ENCODE measurements around the gene SIDT1.

SIDT1 gene

DNA sequence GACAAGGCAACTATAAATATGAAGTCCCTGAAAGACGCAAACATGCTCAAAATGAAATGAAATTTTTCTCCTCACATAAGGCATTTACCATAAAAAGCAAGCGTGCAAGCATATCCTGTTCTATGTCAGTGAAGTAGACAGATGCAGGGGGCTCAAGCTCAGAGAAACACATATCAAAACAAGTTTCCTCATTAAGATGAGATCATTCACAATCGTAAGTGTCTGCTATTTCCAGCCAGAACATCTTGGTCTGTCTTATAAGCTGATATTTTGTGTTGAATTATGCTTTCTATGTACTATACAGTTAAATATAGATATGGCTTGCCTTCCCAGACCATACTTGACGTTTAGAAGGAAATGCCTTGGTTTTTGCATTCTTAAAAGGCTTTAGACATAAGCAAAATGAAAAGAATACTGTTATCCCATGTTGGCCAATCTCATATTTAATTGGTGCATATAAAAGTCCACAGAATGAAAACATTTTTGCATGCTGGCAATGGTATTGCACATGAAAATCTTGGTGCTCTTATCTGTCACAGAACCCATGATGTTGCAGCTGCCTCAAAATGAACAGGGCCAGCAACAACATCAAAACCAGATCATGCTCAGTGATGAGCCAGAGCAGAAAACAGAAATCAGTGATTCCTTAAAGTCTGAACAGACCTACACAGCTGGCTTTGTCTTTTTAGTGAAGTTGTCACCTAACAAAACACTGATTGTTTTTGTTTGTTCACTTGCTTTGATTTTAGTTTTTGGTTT lies 65.4 kb downstream of the SIDT1 start:
- peak; percentile 23 for DNase-seq (ENCODE audit: low spot score)

DNA sequence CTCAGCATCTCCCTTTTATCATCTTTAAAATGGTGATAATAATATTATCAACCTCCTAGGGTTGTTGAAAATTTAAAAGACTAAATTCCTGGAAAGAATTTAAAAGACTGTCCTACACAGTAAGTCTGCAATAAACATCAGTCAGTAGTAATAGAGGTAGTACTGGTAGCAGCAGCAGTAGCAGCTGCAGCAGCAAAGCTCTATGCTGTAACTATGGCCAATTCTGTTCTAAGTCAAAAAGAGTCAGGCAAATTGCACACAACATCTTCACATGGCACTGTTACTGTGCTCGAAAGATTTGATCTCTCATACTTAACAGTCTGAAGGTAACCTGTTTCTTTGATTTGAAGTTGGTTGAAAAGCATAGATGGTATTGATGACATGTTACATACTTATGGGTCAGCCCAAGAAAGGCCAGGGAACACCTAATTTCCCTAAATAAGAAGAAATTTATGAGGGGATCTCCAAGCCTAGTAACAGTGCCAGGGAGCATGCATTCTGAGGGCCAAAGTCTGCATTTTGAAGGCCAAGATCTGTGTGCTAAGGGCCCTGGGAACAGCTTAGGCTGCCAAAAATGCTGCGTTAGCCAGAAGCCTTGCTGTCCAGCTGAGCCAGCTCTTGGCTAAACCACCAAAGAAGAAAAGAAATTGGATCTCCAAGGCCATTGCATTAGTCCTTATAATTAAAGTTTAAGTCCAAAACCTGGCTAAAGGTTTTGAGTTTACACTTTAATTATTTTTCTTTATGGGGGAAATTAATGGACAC lies 68.2 kb downstream of the SIDT1 start:
- DNase-seq (ENCODE audit: low spot score), result peak; percentile 57

DNA sequence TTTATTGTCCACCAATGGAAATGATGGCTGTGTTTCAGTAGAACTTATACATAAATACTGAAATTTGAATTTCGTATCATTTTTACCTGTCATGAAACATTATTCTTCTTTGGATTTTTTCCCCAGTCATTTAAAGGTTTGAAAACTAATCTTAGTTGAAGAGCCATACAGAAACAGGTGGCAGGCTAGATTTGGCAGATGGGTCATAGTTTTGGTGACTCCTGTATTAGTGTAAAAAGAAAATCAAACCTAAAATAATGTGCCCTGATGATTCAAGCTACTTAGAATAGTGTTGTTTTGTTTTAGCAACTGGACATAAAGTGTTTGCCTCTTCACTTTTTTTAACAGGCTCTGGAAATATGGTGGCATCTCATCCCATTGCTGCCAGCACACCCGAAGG lies 68.9 kb downstream of the SIDT1 start:
- DNase-seq (ENCODE audit: low spot score), result no peak

DNA sequence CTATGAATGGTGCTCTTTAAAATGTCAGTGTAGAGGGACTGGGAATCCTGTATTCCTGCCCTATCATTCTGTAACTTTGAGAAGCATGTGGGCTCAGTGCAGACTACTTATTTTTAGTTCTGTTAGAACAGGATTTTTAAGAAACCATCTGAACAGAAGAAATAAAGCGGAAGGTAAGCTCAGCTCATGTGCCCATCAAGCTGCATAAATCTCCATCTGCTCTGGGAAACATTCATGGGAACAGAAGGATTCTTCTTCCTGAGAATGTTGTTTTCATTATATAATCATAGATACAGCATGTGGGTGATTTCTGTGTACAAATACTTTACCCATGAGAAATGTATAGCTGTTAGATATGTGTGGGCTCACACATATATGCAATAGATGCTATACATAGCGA lies 69.9 kb downstream of the SIDT1 start:
- DNase-seq (ENCODE audit: low spot score), result no peak

DNA sequence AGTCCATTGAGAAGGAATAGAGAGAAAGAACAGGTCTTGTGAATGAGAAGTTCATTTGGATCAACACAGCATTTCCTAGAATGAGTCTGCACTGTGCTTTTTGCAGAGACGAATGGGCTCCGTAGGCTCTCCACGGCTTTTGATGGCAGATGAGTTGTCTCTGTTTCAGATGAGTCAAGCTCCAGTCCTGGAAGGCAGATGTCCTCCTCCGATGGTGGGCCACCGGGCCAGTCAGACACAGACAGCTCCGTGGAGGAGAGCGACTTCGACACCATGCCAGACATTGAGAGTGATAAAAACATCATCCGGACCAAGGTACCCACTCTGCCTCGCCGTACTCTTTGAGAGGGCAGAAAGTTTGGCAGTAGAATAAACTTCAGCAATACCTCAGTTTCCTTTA lies 70.5 kb downstream of the SIDT1 start:
- peak; percentile 12 for DNase-seq (ENCODE audit: low spot score)

DNA sequence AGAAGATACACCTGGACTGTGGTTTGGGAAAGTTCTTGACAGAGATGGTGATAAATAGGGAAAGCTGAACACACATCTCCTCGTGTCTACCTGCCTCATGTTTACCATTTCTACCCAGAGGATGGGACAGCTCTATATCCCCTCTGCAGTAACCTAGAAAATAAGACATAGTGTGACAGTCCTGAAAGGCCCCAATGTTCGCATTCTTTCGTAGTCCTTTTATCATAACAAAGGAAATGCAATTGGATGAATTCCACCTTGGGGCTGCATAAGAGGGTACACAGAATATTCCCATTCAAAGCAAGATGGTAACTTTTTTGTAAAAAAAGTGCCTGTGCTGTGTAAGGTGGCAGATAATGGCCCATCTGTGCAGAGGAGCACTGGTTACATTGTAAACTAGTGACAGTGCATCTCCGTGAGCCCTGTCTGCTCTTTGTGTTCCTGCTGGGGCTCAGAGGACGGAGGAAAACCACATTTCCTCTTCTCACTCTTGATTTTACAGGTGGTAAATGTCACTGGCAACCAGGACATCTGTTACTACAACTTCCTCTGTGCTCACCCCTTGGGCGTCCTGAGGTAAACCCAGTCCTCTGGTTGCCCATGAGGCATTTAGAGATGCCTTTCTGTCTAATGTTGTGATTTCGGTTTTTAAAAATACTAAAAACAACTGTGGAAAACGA lies 74.3 kb downstream of the SIDT1 start:
- no peak for DNase-seq (ENCODE audit: low spot score)

DNA sequence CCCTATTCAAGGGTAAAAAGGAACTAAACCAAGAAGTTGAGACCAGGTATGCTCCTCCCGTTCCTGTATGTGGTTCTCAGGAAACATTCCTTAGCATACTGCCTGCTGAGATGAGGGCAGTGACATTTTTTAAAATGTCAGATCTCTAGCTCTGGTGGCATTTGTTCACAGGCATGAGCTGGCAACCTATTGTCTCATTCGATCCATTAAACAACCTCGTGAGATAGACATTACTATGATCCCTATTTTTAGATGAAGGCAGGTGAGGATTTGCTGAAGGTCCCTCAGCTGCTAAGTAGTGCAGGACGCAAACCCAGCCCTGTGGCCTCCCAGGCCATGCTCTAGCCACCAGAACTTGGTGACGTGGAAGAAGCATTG lies 74.9 kb downstream of the SIDT1 start:
- no peak for DNase-seq (ENCODE audit: low spot score)

DNA sequence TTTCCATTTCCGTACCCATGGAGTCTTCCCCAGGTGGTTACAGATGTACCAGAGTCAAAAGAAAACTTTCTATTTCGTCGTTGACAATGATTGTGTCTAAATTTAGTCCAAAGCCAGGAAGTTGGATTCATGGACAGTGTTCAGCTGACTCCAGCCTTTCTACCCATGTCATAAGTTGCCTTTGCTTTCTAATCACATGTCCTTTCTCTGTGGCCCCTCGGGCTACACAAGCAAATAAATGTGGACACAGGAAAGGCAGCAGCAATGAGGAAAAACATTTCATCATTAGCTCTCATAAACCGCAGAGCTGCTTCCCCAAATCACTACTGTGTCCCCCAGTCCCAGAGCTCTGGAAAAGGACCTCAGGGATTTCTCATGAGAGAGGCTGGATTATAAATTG lies 82.0 kb downstream of the SIDT1 start:
- DNase-seq (ENCODE audit: low spot score), result no peak

DNA sequence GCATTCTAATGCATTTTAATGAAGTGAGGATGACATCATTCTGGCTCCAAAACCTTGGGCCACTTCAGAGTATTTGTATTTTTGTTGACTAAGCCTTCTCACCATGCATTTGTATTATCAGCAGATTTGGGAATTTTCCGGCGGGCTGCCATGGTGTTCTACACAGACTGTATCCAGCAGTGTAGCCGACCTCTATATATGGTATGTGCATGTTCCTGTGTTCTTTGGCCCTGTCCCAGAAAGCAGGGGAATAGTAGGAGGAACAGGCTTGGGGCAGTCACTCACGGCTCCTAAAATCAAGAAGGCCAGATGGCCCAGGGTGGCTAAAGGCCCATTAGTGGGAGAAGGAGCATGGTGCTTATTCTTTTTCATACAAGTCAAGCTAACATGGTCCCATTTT lies 83.6 kb downstream of the SIDT1 start:
- no peak for DNase-seq (ENCODE audit: low spot score)

DNA sequence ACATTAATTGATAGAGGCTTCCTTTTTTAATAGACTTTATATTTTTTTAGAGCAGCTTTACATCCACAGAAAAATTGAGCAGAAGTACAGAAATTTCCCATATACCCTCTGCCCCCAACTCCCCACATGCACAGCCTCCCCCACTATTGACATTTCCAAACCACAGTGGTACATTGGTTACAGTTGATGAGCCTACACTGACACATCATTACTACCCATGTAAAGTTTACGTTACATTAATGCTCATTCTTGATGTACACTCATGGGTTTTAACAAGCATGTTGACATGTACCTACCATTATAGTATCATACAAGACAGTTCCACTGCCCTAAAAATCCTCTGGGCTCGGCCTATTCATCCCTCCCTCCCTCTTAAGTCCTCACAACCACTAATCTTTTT lies 85.4 kb downstream of the SIDT1 start:
- DNase-seq (ENCODE audit: low spot score), result no peak

DNA sequence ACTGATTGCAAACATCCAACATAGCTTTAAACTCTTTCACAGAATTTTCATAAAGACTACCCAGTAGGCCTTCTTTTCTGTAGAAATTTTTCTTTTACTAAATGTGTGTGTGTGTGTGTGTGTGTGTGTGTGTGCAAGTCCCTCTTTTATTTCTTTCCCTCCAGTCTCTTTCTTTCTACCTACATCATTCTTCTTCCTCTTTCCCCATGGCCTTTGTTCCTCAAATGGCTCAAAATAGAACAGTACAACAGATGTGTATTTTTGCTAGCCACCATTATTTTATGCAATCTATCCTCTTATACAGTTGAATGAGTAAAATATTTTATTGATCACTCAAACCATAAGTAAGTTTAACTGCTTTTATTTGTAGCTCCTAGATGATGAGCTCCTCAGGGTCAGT lies 87.7 kb downstream of the SIDT1 start:
- DNase-seq (ENCODE audit: low spot score), result no peak

DNA sequence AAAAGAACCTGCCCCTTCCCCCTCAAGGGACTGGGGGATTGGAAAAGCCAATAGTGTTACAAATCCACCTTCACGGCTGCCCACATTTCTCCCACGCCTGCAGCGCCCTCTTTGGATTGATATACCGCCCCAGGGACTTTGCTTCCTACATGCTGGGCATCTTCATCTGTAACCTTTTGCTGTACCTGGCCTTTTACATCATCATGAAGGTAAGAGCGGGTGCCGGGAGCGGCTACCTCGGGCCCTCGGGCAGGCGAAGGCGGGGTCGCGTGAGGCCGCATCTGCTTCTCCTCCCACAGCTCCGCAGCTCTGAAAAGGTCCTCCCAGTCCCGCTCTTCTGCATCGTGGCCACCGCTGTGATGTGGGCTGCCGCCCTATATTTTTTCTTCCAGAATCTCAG lies 91.0 kb downstream of the SIDT1 start:
- no peak for DNase-seq (ENCODE audit: low spot score)

DNA sequence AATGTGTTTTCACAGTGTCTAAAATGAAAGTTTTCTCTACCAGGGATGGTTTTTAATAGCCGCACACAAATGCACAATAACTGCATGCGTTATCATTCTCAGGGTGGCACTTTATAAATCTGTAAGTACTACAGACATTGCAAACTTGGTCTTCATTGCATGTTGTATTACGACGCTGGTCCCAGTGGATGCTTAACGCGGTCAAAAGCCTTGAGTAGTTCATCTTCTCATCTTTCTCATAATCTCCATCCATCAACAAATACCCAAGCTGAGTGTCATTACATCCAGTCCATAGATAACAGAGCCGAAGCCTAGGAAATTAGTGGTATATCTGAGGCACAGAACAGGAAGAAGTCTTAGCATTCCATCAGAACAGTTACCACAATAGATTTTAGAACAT lies 91.5 kb downstream of the SIDT1 start:
- no peak for DNase-seq (ENCODE audit: low spot score)

DNA sequence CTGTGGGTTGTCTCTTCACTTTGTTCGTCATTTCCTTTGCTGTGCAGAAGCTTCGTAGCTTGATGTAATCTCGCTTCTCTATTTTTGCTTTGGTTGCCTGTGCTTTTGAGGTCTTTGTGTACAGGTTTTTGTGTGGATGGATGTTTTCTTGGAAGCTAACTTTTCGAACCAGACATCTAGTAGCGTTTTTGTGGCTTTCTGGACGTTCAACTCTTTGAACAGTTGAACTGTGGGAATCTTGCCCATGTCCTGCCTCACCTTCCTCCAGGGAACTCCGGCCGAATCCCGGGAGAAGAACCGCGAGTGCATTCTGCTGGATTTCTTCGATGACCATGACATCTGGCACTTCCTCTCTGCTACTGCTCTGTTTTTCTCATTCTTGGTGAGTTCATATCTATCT lies 93.5 kb downstream of the SIDT1 start:
- DNase-seq (ENCODE audit: low spot score), result no peak

DNA sequence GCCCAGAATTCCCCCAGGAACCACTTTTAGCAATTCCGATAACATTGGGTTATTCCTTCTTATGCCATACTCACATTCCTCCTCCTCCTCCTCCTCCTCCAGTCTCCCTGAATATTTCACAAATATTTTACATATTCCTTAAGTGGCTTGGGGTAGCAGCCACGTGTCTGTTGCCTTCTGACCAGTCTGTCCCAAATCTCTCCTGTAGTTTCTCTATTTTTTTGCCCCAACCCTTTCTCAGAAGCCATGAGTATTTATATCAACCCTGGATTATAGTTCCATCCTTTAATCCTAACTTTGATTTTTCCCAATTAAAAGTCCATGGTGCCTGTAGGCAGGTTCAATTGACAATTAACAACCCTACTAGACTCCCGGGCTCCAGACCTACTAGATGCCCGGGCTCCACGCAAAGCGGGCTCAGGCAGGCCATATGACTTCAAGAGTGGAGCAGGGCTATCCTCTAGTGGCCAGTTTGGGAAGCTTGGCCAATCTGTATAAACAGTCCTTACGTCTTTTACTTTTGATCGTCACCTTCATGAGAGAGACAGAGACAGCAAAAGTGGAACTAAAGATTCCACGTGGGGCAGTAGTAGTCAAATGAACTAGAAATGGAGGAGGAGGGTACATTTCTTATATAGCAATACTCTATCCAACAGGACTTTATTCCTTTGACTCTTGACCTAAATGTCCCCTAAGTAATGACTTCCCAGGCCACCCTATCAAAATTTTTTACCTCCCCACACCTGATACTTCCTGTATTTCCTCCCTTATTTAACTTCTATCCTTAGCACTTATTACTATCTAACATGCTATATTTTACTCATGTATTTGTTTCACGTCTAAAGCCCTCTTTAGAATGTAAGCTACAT lies 94.4 kb downstream of the SIDT1 start:
- peak; percentile 83 for DNase-seq (ENCODE audit: low spot score)

DNA sequence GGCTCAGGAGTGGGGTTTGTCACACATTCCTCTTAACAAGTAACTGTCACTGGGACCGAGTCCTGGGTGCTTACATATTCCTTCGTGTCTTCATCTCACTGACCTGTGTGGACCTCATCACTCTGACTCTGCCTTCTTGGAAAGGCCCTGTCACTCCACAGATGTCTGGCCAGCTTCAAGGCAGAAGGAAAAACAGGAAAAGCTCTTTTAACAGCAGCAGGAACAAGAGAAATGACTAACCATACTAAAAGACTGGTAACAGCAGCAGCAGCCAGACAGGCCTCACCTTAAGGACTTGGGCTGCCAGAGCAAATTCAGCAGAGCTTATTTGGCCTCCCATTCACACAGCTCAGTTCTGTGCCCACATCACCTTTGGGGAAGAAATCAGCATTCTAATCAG lies 96.0 kb downstream of the SIDT1 start:
- DNase-seq (ENCODE audit: low spot score), result no peak

DNA sequence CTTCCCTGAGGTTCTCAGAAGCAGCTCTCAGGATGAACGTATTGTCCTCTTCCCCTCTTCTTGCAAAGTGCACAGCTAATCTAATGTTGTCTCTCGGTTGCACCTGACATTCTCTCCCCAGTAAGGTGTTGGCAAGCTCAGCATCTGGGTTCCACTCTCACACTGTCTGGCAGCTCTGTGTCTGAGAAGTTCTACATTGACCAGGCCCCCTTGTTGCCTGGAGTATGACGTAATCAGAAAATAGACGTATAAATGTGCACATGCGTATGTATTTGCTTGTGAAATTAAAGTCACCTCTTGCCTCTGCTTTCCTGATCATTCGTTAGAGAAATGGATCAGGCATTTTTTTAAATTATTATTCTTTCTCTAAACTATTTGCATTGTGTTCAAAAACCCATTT lies 96.4 kb downstream of the SIDT1 start:
- no peak for DNase-seq (ENCODE audit: low spot score)

DNA sequence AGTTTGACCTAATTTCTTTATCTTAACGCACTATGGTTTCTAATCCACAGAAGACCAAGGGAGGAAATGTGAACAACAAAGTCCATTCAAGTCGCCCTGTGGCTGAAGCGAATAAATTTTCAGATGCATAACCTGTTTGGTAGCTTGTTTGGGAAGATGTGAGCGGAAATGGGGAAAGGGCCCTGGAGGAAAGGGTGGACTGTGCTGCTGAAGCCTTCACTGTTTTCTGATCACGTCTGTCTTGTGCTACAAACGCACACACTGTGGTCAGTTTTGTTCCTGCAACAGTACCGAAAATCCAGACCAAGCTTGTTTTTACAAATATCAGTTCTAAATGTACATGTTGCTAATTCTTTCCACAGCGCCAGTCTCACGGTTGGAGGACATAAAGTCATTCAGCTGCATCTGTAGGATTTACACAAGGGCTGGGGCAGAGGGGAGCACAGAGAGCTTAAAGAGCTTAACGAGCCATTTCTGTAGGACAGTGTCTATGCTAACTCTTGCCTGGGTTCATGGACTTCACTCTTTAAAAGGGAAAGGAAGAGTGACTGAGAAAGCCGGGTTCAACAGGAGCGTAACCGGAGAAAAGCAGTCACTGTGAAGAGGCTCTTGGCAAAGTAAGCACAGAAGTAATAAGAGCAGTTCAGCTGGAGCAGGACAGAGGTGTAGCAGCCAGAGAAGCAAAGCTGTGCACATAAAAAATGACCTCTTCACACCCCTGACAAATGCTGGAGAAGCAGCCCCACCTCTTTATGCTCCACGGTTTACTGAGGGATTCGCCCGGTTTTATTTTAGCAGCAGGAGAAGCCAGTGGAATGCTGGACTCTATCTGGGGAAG lies 97.4 kb downstream of the SIDT1 start:
- no peak for DNase-seq (ENCODE audit: low spot score)

DNA sequence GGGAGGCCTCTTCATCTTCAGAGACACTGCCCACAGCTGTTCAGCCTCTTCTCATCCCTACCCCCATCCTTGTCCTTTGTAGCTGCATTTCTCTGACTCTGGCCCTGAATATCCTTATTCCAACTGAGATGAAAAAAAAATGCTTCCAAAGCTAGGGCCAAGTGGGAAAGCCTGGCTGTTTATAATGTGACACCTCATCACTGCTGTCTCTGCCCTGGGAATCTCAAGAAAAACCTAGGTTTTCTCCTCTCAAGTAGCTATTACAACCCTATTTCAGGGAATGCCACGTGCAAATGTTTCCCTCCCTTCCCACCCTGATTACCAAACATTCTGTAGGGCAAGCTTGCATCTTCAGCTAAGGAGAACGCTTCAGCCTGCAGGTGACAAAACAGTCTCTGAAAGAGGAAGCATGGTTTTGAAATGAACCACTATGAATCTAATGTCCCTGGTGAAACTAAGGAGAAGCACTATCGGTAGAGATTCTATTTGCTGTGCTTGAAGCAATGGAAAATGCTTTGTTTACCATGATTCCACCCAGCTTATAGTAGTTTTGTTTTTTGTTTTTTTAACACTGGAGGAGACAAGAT lies 98.7 kb downstream of the SIDT1 start:
- DNase-seq (ENCODE audit: low spot score), result no peak

DNA sequence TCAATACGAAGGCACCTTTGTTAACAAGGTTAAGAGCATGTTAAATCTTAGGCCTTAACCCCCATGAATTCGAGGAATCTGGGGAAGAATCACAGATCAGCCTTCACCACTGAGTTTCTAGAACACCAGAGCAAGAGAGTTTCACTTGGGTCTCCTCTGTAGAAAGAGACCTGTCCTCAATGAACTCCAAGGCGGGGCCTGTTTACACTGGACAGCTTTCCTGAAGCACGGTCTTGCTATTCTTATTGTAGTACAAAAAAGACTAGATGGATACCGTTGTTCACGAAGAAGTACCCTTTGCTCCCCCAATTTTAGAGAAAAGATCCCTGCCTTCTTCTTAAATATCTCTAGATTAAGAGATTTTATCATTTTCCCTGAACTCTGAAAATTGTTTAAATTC lies 99.2 kb downstream of the SIDT1 start:
- no peak for DNase-seq (ENCODE audit: low spot score)
